K562 (cell line): Measurements from ENCODE around the gene USP26. TPM values are rescaled to one million over a fixed set of nuclear protein-coding genes. Genes with fewer than 3 reads are reported as not detected.

ENCODE experiments used
- ATAC-seq: fragments of 200-7000 bp; cut with Tn5 transposase; 3 replicates; pipeline ENCODE4 v1.9.1; 2020; ENCODE audit warnings: moderate library complexity
- BruUV-seq: library from RNA; stranded (reverse); fragments of 400-500 nt; replicated peaks from 2 replicates; lab custom pipeline; 2021; lab: Mats Ljungman, UMichigan
- CTCF ChIA-PET: fragments of 300-600 bp; formaldehyde crosslinking; extraction: SDS; loops from one replicate; lab custom pipeline; 2021; ENCODE audit warnings: low intra/inter-chr PET ratio; lab: Yijun Ruan, JAX
- POLR2A ChIA-PET: fragments of 300-600, 350-650 bp; sonication (Branson Sonifier 250); formaldehyde crosslinking; extraction: SDS; loops from one replicate; lab custom pipeline; 2021; ENCODE audit warnings: antibody characterized with exemption, inconsistent platforms; lab: Yijun Ruan, JAX
- DNase-seq, 4 experiments: peaks; one replicate each; pipeline versions ENCODE4 v3.0.0 to v3.0.0-alpha.2; 2011 to 2018; ENCODE audit warnings: low spot score in 3 of 4, mixed read lengths in 3 of 4; ENCODE audit errors: extremely low read depth in 1 of 4
- FAIRE-seq: peaks from 2 replicates; lab custom pipeline; 2011; peaks lifted over from hg19 to GRCh38; lab: Jason Lieb, UNC
- H2AFZ ChIP-seq: 2 replicates; pipeline ENCODE4 v1.6.0; 2011; ENCODE audit warnings: low read depth, low read length, control low read depth, inconsistent platforms
- H3K27ac ChIP-seq: fragments of 200-600 bp; 3 replicates; pipeline ENCODE4 v1.8.0; 2011; ENCODE audit warnings: low read depth, mild to moderate bottlenecking, control low read depth, inconsistent platforms, low read length, moderate library complexity, mixed read lengths; ENCODE audit errors: extremely low read depth
- H3K27me3 ChIP-seq, 2 experiments: fragments of 300-600 bp in 1 of 2; 2 replicates in 1 of 2; 3 replicates in 1 of 2; pipeline versions ENCODE4 v1.6.0 to v1.8.0; 2011; ENCODE audit warnings: inconsistent platforms in 2 of 2, low read length in 2 of 2, mild to moderate bottlenecking in 1 of 2, mixed read lengths in 1 of 2, moderate library complexity in 1 of 2; ENCODE audit not compliant: control insufficient read depth in 2 of 2, insufficient read depth in 2 of 2
- H3K36me3 ChIP-seq: fragments of 300-600 bp; 3 replicates; pipeline ENCODE4 v1.8.0; 2011; ENCODE audit warnings: mild to moderate bottlenecking, low read length, inconsistent platforms; ENCODE audit not compliant: control insufficient read depth, insufficient read depth
- H3K4me1 ChIP-seq, 2 experiments: fragments of 200-600 bp in 1 of 2; replicated peaks in 1 of 2; 2 replicates in 1 of 2; 3 replicates in 1 of 2; pipeline versions ENCODE4 v1.5.1 to v1.8.0; 2011; ENCODE audit warnings: inconsistent platforms in 2 of 2, low read length in 2 of 2, mild to moderate bottlenecking in 1 of 2, mixed read lengths in 1 of 2, moderate library complexity in 1 of 2; ENCODE audit not compliant: control insufficient read depth in 2 of 2, insufficient read depth in 2 of 2
- H3K4me2 ChIP-seq: 2 replicates; pipeline ENCODE4 v1.6.1; 2011; ENCODE audit warnings: low read length, control low read depth, inconsistent platforms, mixed read lengths; ENCODE audit not compliant: insufficient read depth
- H3K4me3 ChIP-seq: fragments of 200-600 bp; sonication (generic), shearing (Covaris generic); 2 replicates; pipeline ENCODE4 v1.5.1; 2016; ENCODE audit warnings: control low read depth, inconsistent platforms
- H3K79me2 ChIP-seq: fragments of 200-600 bp; 3 replicates; pipeline ENCODE4 v1.8.0; 2011; ENCODE audit warnings: low read length, inconsistent platforms; ENCODE audit not compliant: control insufficient read depth, insufficient read depth
- H3K9ac ChIP-seq, 2 experiments: 2 replicates each; pipeline versions ENCODE4 v1.6.0 to v1.6.1; 2011; ENCODE audit warnings: low read depth in 2 of 2, low read length in 2 of 2, control low read depth in 1 of 2, inconsistent platforms in 1 of 2, mild to moderate bottlenecking in 1 of 2, mixed read lengths in 1 of 2; ENCODE audit not compliant: insufficient read depth in 1 of 2
- H3K9me1 ChIP-seq: one replicate; pipeline ENCODE4 v1.6.0; 2011; ENCODE audit warnings: inconsistent platforms, mild to moderate bottlenecking, low read length, moderate library complexity; ENCODE audit not compliant: control insufficient read depth, insufficient read depth
- H3K9me3 ChIP-seq: replicated peaks from 2 replicates; pipeline ENCODE4 v1.5.1; 2011; ENCODE audit warnings: low read depth, low read length, inconsistent platforms; ENCODE audit not compliant: control insufficient read depth, insufficient read depth
- H4K20me1 ChIP-seq: replicated peaks from 2 replicates; pipeline ENCODE4 v1.6.1; 2011; ENCODE audit warnings: low read length, inconsistent platforms, mixed read lengths; ENCODE audit not compliant: control insufficient read depth, insufficient read depth
- CBX2 ChIP-seq: fragments of 200-600 bp; sonication (generic); IDR thresholded peaks from one replicate; pipeline ENCODE4 v1.6.1; 2012; ENCODE audit warnings: mild to moderate bottlenecking, low read length, inconsistent platforms; ENCODE audit not compliant: insufficient read depth, poor library complexity, severe bottlenecking
- RBFOX2 ChIP-seq: fragments of 200-400 bp; formaldehyde crosslinking; IDR thresholded peaks from 2 replicates; pipeline ENCODE4 v1.6.1; 2017; ENCODE audit warnings: low read depth, mild to moderate bottlenecking, low read length, moderate library complexity
- ZFPM2 ChIP-seq: fragments of 250-450 bp; sonication (Bioruptor Pico); IDR thresholded peaks from 2 replicates; pipeline ENCODE4 v1.5.1; 2022; ENCODE audit warnings: mild to moderate bottlenecking
- ZNF146 ChIP-seq: IDR thresholded peaks from one replicate; pipeline ENCODE4 v1.6.1; 2018; ENCODE audit warnings: missing compliant biosample characterization; ENCODE audit not compliant: unreplicated experiment
- ZNF41 ChIP-seq: fragments of 250-450 bp; sonication (Bioruptor Pico); conservative IDR thresholded peaks from 2 replicates; pipeline ENCODE4 v1.4.0; 2020; ENCODE audit warnings: mild to moderate bottlenecking
- WGBS: fragments of 100-300 bp; shearing (Covaris generic); methylation state at CpG from one replicate; pipeline ENCODE4 v1.1.6; 2016; ENCODE audit warnings: low coverage, mixed read lengths; ENCODE audit not compliant: insufficient coverage; ENCODE audit errors: missing lambda C conversion rate; 5-methylcytosine and 5-hydroxymethylcytosine counted together
- in situ Hi-C: fragments of 300-500 bp; cut with MboI; formaldehyde crosslinking; loops from 4 replicates; pipeline ENCODE4 v1.15.0; 2018; ENCODE audit warnings: inconsistent platforms, mixed read lengths
- intact Hi-C: fragments of 100-400 bp; cut with micrococcal nuclease; formaldehyde crosslinking; loops from 2 replicates; pipeline ENCODE4 v1.14.2; 2022
- polyA plus RNA-seq, 8 experiments: library from polyadenylated mRNA; depleted of rRNA in 4 of 8; stranded (reverse) in 5 of 8; unstranded in 3 of 8; fragments of >200 nt; fragmentation: Nextera tagmentation in 2 of 8; fragmentation: Illumina TruSeq in 1 of 8; extraction: Ambion mirVana in 2 of 8; extraction: Trizol in 1 of 8; gene quantifications; 2 replicates each; pipeline versions ENCODE4 v1.2.1 to v1.2.3, GENCODE V29; 2011 to 2014; ENCODE audit warnings: inconsistent platforms in 1 of 8, missing spikeins in 1 of 8
- total RNA-seq, 7 experiments: library from RNA; depleted of rRNA in 6 of 7; stranded (reverse); fragments of >200 nt in 6 of 7; fragmentation: Illumina TruSeq in 2 of 7; extraction: Trizol in 2 of 7; gene quantifications; 2 replicates each; pipeline versions ENCODE4 v1.2.1 to v1.2.3, GENCODE V29; 2011 to 2021; ENCODE audit warnings: low replicate concordance in 1 of 7
- TF ChIP-seq, protein P1 (sequence below): fragments of 250-450 bp; sonication (Bioruptor Pico); IDR thresholded peaks from 2 replicates; pipeline ENCODE4 v1.4.0; 2020; ENCODE audit warnings: mild to moderate bottlenecking, moderate library complexity

USP26 gene
- total and polyA plus RNA-seq, 9 of the 15 experiments (the other 6 are each of a cell fraction or from before 2014, with no cell fraction given): 0.06 to 0.84 (median 0.20) TPM; not detected in 2

DNA sequence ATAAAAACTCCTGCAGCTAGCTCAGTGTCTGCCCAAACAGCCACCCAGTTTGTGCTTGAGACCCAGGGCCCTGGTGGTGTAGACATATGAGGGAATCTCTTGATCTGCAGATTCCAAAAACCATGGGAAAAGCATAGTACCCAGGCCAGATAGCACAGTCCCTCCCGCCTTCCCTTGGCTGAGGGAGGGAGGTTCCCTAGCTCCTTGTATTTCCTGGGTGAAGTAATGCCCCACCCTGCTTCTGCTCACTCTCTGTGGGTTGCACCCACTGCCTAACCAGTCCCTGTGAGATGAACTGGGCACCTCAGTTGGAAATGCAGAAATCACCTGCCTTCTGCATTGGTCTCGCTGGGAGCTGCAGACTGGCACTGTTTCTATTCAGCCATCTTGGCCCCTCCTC lies 54.6 kb downstream of the USP26 start:
- TF ChIP-seq CBX2 (no peak), RBFOX2 (no peak), ZFPM2 (CRISPR knock-in tag) (no peak), ZNF41 (no peak), ZNF146 (CRISPR knock-in tag) (no peak)
- TF ChIP-seq, protein P1, sequence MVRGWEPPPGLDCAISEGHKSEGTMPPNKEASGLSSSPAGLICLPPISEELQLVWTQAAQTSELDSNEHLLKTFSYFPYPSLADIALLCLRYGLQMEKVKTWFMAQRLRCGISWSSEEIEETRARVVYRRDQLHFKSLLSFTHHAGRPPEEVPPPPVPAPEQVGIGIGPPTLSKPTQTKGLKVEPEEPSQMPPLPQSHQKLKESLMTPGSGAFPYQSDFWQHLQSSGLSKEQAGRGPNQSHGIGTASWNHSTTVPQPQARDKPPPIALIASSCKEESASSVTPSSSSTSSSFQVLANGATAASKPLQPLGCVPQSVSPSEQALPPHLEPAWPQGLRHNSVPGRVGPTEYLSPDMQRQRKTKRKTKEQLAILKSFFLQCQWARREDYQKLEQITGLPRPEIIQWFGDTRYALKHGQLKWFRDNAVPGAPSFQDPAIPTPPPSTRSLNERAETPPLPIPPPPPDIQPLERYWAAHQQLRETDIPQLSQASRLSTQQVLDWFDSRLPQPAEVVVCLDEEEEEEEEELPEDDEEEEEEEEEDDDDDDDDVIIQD: no peak
- H3K27me3 ChIP-seq: no peaks in the 10 kb centered on the region
- H3K36me3 ChIP-seq: no peaks in the 10 kb centered on the region
- H3K79me2 ChIP-seq: no peaks in the 10 kb centered on the region
- H2AFZ ChIP-seq: no peak overlapping the region
- no peaks in the 10 kb centered on the region for H4K20me1 ChIP-seq
- no peak overlapping the region for H3K4me3 ChIP-seq
- ChIA-PET CTCF (no interaction called here), POLR2A (no interaction called here)
- BruUV-seq: no TSS peak
- H3K4me1 ChIP-seq: no peaks in the 10 kb centered on the region
- no peak overlapping the region for H3K4me2 ChIP-seq
- no peaks in the 10 kb centered on the region for H3K9me3 ChIP-seq
- no peaks in the 10 kb centered on the region for H3K9me1 ChIP-seq
- no peak overlapping the region for H3K27ac ChIP-seq
- FAIRE-seq (no peak), ATAC-seq (no peak), DNase-seq (no peak)
- intact Hi-C loops (no loop called here), in situ Hi-C loops (no loop called here)
- 0% methylated on average over 1 of the region's 2 CpGs for WGBS
- H3K9ac ChIP-seq: no peak overlapping the region
